Measurements from ENCODE around the gene ATAT1.

DNA sequence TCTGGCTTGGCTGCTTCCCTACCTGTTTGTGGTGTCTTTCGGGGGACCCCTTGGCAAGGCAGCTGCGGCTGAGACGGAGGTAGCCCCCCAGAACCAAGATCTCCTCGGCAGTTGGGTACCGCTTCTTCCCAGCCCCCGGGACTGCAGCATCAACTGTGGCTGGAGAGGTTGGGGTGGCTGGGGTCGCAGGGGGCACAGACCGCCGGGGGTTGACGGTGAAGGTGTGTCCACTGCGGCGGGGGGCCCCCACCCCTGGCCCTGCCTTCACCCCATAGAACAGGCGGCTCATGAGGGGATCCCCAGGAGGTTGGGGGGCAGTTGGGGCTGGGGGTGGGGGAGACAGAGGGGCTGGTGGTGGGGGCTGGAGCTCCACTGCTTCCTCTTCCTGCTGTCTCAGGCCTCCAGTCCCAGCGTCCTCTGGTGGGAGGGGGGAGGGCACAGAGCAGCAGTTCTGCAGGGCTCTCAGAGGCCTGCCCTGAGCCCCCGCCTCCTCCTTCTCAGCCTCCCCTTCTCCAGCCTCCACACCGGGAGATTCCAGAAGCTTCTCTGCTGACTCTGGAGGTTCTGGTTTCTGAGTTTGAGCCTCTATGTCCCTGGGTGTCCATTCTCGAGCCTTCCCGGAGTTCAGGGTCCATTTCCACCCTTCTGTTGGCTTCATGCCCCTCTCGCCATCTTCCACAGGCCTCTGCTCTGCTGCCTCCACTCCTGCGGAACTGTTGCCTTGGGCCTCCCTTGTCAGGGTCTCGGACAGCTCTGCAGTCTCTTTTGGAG lies 57.9 kb downstream of the ATAT1 start:
- TF ChIP-seq, protein P1, sequence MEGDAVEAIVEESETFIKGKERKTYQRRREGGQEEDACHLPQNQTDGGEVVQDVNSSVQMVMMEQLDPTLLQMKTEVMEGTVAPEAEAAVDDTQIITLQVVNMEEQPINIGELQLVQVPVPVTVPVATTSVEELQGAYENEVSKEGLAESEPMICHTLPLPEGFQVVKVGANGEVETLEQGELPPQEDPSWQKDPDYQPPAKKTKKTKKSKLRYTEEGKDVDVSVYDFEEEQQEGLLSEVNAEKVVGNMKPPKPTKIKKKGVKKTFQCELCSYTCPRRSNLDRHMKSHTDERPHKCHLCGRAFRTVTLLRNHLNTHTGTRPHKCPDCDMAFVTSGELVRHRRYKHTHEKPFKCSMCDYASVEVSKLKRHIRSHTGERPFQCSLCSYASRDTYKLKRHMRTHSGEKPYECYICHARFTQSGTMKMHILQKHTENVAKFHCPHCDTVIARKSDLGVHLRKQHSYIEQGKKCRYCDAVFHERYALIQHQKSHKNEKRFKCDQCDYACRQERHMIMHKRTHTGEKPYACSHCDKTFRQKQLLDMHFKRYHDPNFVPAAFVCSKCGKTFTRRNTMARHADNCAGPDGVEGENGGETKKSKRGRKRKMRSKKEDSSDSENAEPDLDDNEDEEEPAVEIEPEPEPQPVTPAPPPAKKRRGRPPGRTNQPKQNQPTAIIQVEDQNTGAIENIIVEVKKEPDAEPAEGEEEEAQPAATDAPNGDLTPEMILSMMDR (IDR thresholded peaks at IDR 0.05) = no peak
- TF ChIP-seq EP300 (IDR thresholded peaks at IDR 0.05) (no peak), POLR2AphosphoS5 (IDR thresholded peaks at IDR 0.05) (no peak), POLR2A (IDR thresholded peaks at IDR 0.05) (no peak)

All from suprapubic skin (tissue), 4 donors.